ENCODE results near the gene SCAPER. TPM values are rescaled to one million over a fixed set of nuclear protein-coding genes. Genes with fewer than 3 reads are reported as not detected.
A peak's percentile ranks its signal among the peaks of the same experiment; 100 is the strongest.

SCAPER gene
- total and polyA plus RNA-seq, 4 donors: 3.3 to 18.0 (median 9.9) TPM

DNA sequence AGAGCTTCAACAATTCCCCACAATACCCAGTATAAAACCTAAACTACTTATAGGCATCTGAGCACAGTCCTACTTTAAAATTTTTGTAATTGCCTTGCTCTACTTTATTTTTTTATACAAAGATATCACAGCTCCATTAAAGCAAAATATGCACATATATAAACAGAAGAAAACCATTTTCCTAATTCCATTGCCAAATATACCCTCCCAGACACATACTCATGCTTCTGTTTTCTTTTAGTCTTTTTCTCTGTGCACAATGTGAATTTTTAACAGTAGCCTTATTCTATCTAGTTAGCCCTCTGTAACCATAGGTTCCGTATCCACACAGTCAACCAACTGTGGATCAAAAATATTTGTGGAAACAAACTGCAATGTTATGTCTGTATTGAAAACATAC, 260.5 kb downstream of the SCAPER start:
- Histone ChIP-seq H3K36me3 (ENCODE audit: control insufficient read depth in 4 of 4, insufficient read depth in 3 of 4, low read depth in 1 of 4, low read length in 3 of 4) (peaks cover 0 to 6% (median 1%) of the 10 kb centered on the region in 4 donors), H3K4me1 (ENCODE audit: control insufficient read depth in 4 of 4, insufficient read depth in 4 of 4, low read length in 3 of 4) (no peaks in the 10 kb centered on the region), H3K27me3 (ENCODE audit: control insufficient read depth in 4 of 4, insufficient read depth in 4 of 4, low read length in 3 of 4) (no peaks in the 10 kb centered on the region), H3K9me3 (ENCODE audit: control insufficient read depth in 4 of 4, low read length in 3 of 4) (no peaks in the 10 kb centered on the region), H3K4me3 (ENCODE audit: low read depth in 1 of 3, low read length in 3 of 3) (no peak overlapping the region), H3K9ac (ENCODE audit: low read depth in 1 of 2, low read length in 2 of 2) (no peak overlapping the region), H3K27ac (ENCODE audit: low read depth in 1 of 2, low read length in 2 of 2) (no peak overlapping the region)
- TF ChIP-seq FOXA2 (IDR thresholded peaks at IDR 0.05) (no peak), RAD21 (IDR thresholded peaks at IDR 0.05) (no peak), HNF4A (conservative IDR thresholded peaks at IDR 0.05) (no peak), GABPA (IDR thresholded peaks at IDR 0.05 in 1 of 2, conservative IDR thresholded peaks at IDR 0.05 in 1 of 2) (no peak), HNF4G (IDR thresholded peaks at IDR 0.05) (no peak), EGR1 (IDR thresholded peaks at IDR 0.05; ENCODE audit: low read depth in 2 of 2) (no peak), RXRA (IDR thresholded peaks at IDR 0.05) (no peak), TAF1 (conservative IDR thresholded peaks at IDR 0.05) (no peak), SP1 (IDR thresholded peaks at IDR 0.05) (no peak), FOXA1 (IDR thresholded peaks at IDR 0.05) (no peak), YY1 (IDR thresholded peaks at IDR 0.05) (no peak), NR2F2 (IDR thresholded peaks at IDR 0.05) (no peak)
- TF ChIP-seq, protein P1, sequence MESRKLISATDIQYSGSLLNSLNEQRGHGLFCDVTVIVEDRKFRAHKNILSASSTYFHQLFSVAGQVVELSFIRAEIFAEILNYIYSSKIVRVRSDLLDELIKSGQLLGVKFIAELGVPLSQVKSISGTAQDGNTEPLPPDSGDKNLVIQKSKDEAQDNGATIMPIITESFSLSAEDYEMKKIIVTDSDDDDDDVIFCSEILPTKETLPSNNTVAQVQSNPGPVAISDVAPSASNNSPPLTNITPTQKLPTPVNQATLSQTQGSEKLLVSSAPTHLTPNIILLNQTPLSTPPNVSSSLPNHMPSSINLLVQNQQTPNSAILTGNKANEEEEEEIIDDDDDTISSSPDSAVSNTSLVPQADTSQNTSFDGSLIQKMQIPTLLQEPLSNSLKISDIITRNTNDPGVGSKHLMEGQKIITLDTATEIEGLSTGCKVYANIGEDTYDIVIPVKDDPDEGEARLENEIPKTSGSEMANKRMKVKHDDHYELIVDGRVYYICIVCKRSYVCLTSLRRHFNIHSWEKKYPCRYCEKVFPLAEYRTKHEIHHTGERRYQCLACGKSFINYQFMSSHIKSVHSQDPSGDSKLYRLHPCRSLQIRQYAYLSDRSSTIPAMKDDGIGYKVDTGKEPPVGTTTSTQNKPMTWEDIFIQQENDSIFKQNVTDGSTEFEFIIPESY (IDR thresholded peaks at IDR 0.05): no peak
- no peak for DNase-seq (ENCODE audit: low spot score)
- 95% methylated on average over 1 of the region's 1 CpG for WGBS

GRCh38 chr15:76642671-76643070, 262.5 kb downstream of the SCAPER start:
- no peak overlapping the region for H3K9ac ChIP-seq (ENCODE audit: low read depth in 1 of 2, low read length in 2 of 2)
- peaks cover 0 to 3% (median 0%) of the 10 kb centered on the region in 4 donors for H3K36me3 ChIP-seq (ENCODE audit: control insufficient read depth in 4 of 4, insufficient read depth in 3 of 4, low read depth in 1 of 4, low read length in 3 of 4)
- DNase-seq (ENCODE audit: low spot score): no peak

More at GRCh38 chr15:76642671-76643070, 262.5 kb downstream of the SCAPER start:
- Histone ChIP-seq H3K9me3 (ENCODE audit: control insufficient read depth in 4 of 4, low read length in 3 of 4) (no peaks in the 10 kb centered on the region), H3K4me3 (ENCODE audit: low read depth in 1 of 3, low read length in 3 of 3) (no peak overlapping the region), H3K4me1 (ENCODE audit: control insufficient read depth in 4 of 4, insufficient read depth in 4 of 4, low read length in 3 of 4) (no peaks in the 10 kb centered on the region), H3K27ac (ENCODE audit: low read depth in 1 of 2, low read length in 2 of 2) (no peak overlapping the region), H3K27me3 (ENCODE audit: control insufficient read depth in 4 of 4, insufficient read depth in 4 of 4, low read length in 3 of 4) (no peaks in the 10 kb centered on the region)
- TF ChIP-seq, protein P2, sequence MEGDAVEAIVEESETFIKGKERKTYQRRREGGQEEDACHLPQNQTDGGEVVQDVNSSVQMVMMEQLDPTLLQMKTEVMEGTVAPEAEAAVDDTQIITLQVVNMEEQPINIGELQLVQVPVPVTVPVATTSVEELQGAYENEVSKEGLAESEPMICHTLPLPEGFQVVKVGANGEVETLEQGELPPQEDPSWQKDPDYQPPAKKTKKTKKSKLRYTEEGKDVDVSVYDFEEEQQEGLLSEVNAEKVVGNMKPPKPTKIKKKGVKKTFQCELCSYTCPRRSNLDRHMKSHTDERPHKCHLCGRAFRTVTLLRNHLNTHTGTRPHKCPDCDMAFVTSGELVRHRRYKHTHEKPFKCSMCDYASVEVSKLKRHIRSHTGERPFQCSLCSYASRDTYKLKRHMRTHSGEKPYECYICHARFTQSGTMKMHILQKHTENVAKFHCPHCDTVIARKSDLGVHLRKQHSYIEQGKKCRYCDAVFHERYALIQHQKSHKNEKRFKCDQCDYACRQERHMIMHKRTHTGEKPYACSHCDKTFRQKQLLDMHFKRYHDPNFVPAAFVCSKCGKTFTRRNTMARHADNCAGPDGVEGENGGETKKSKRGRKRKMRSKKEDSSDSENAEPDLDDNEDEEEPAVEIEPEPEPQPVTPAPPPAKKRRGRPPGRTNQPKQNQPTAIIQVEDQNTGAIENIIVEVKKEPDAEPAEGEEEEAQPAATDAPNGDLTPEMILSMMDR (IDR thresholded peaks at IDR 0.05; ENCODE audit: low read depth, low read length, missing input control): peak; percentile 30
- no peak for TF ChIP-seq FOXA1 (IDR thresholded peaks at IDR 0.05)
- TF ChIP-seq SP1 (IDR thresholded peaks at IDR 0.05): no peak
- TF ChIP-seq RAD21 (IDR thresholded peaks at IDR 0.05): peak; percentile 55 to 72
- TF ChIP-seq, protein P3, sequence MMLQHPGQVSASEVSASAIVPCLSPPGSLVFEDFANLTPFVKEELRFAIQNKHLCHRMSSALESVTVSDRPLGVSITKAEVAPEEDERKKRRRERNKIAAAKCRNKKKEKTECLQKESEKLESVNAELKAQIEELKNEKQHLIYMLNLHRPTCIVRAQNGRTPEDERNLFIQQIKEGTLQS (IDR thresholded peaks at IDR 0.05): no peak
- TF ChIP-seq YY1 (IDR thresholded peaks at IDR 0.05): no peak
- TF ChIP-seq, protein P1 (IDR thresholded peaks at IDR 0.05): no peak
